Activated naive CD4-positive, alpha-beta T cell treated with anti-CD3 and anti-CD28 coated beads, Interleukin-2, amount 10 ng/mL, durations not matched to agents 7 days and 5 days (primary cell): ENCODE results near the gene FAM174C.
"Not testable (repeated sequence)": the region's sequence is repeated elsewhere in the genome, so short reads cannot be mapped to it uniquely, and the experiment has no call there.

Source experiments
- CTCF ChIA-PET: fragments of 350-600 bp; sonication (Branson Sonifier 250); formaldehyde crosslinking; loops from one replicate; lab custom pipeline; 2021; ENCODE audit warnings: antibody characterized with exemption; lab: Charles Lee
- DNase-seq: peaks from one replicate; pipeline ENCODE4 v3.0.0-alpha.2; 2020
- H3K27ac Mint-ChIP-seq: one replicate; pipeline ENCODE4 v1.8.0; 2021; ENCODE audit warnings: mild to moderate bottlenecking, moderate library complexity, mixed read lengths
- H3K27me3 Mint-ChIP-seq: one replicate; pipeline ENCODE4 v1.8.0; 2021; ENCODE audit warnings: mild to moderate bottlenecking, mixed read lengths
- H3K36me3 Mint-ChIP-seq: one replicate; pipeline ENCODE4 v1.8.0; 2021; ENCODE audit warnings: mixed read lengths
- H3K4me1 Mint-ChIP-seq: one replicate; pipeline ENCODE4 v1.8.0; 2021; ENCODE audit warnings: mixed read lengths
- H3K4me3 Mint-ChIP-seq: one replicate; pipeline ENCODE4 v1.8.0; 2021; ENCODE audit warnings: mild to moderate bottlenecking, moderate library complexity, mixed read lengths
- H3K9me3 Mint-ChIP-seq: one replicate; pipeline ENCODE4 v1.8.0; 2021; ENCODE audit warnings: mixed read lengths

FAM174C gene

DNA sequence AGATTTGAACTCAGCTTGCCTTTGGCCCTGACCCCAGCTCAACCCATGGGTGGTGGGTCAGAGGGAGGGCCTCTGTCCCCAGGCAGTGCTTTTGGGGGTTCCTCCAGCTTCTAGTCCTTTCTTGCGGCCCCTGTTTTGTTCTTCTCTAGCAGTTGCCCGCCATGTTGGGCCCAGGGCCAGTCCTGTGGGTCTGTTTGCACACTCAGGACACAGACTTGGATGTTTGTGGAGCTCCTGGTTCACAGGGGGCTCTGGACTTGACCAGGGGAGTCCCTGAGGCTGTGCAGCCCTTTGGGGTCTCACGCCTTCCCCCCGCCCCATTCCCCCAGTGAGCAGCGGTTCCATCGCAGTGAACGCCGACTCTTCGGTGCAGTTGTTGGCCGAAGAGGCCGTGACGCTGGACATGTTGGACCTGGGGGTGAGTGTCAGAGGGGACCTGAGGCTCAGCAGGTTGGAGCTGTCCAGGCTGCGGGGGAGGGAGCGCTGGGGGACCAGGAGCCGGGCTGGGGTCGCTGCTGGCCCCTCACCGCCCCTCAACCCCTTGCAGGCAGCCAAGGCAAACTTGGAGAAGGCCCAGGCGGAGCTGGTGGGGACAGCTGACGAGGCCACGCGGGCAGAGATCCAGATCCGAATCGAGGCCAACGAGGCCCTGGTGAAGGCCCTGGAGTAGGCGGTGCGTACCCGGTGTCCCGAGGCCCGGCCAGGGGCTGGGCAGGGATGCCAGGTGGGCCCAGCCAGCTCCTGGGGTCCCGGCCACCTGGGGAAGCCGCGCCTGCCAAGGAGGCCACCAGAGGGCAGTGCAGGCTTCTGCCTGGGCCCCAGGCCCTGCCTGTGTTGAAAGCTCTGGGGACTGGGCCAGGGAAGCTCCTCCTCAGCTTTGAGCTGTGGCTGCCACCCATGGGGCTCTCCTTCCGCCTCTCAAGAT is 31.3 kb upstream of the FAM174C start:
- H3K27me3 Mint-ChIP-seq, result peaks cover 15% of the 10 kb centered on the region
- CTCF ChIA-PET, result interaction anchor here (0.5 to 7.7 kb wide), 26 partner anchors 9 to 1816 kb away, joined by 3 to 295 read pairs (median 4); partner anchors contain the start of genes ABCA7, CIRBP, FAM174C and WDR18
- H3K9me3 Mint-ChIP-seq, result no peaks in the 10 kb centered on the region
- peak overlapping the region; percentile 15 for H3K4me3 Mint-ChIP-seq
- peak overlapping the region; percentile 84 for H3K27ac Mint-ChIP-seq
- DNase-seq, result peak; percentile 89
- H3K4me1 Mint-ChIP-seq, result peaks cover 40% of the 10 kb centered on the region
- peaks cover 5% of the 10 kb centered on the region for H3K36me3 Mint-ChIP-seq

DNA sequence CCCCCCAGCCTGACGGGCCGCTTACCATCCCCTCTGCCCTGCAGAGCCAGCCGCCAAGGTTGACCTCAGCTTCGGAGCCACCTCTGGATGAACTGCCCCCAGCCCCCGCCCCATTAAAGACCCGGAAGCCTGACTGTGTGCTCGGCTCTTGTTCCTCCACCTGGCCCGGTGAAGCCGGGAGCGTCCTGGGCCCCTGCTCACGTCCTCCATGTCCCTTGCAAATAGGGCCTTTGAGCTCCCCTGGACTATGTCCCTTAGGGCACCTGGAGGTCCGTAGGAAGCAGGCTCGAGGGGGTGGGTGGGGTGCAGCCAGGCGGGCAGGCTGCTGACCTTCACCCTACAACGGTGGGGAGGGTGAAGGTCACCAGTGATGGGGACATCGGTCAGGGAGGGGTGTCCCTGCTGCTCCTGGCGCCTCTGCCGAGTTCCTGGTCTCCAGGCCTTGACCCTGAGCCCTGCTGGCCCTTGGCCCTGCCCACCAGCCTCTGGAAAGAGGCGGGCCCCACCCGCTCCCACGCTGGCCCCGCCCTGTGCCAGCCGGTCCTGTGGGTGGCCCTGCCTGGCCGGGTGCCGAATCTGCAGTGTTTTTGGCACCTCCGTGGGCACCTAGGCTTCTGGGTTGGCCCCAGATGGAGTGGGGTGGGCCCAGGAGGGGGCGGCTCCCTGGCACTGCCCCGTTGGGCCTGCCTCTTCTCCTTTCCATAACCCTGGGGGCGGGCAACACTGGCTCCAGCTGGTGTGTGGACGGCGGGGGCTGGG is 30.5 kb upstream of the FAM174C start:
- H3K36me3 Mint-ChIP-seq, result peaks cover 6% of the 10 kb centered on the region
- H3K9me3 Mint-ChIP-seq, result no peaks in the 10 kb centered on the region
- H3K4me3 Mint-ChIP-seq, result peak overlapping the region; percentile 15
- peaks cover 36% of the 10 kb centered on the region for H3K4me1 Mint-ChIP-seq
- no peak for DNase-seq
- H3K27ac Mint-ChIP-seq, result peak overlapping the region; percentile 84
- CTCF ChIA-PET, result interaction anchor here (0.5 to 7.7 kb wide), 22 partner anchors 8 to 1815 kb away, joined by 3 to 295 read pairs (median 4); partner anchors contain the start of genes ABCA7, CIRBP, FAM174C and WDR18
- peaks cover 7% of the 10 kb centered on the region for H3K27me3 Mint-ChIP-seq

GRCh38 chr19:1245494-1246264 is 29.7 kb upstream of the FAM174C start:
- Mint-ChIP-seq H3K9me3 (no peaks in the 10 kb centered on the region), H3K27ac (no peak overlapping the region), H3K27me3 (peaks cover 5% of the 10 kb centered on the region), H3K4me3 (no peak overlapping the region), H3K4me1 (peaks cover 35% of the 10 kb centered on the region), H3K36me3 (peaks cover 6% of the 10 kb centered on the region)
- DNase-seq, result no peak
- CTCF ChIA-PET, result interaction anchor here (1.4 to 7.7 kb wide), 3 partner anchors 21 to 34 kb away, joined by 3 to 295 read pairs (median 10); partner anchors contain the start of gene CIRBP

- DNase-seq, H3K4me3 Mint-ChIP-seq, H3K9me3 Mint-ChIP-seq, H3K27me3 Mint-ChIP-seq: not testable (repeated sequence)
- Mint-ChIP-seq H3K4me1 (peaks cover 27% of the 10 kb centered on the region), H3K27ac (peak overlapping the region; percentile 49), H3K36me3 (peaks cover 10% of the 10 kb centered on the region)
- CTCF ChIA-PET, result interaction anchor here (7.7 kb wide), 1 partner anchor 20 kb away, joined by 295 read pairs; the partner anchor contains the start of gene CIRBP
Measured at GRCh38 chr19:1246265-1247087, 28.9 kb upstream of the FAM174C start.

- peaks cover 19% of the 10 kb centered on the region for H3K4me1 Mint-ChIP-seq
- H3K27me3 Mint-ChIP-seq, result no peaks in the 10 kb centered on the region
- CTCF ChIA-PET, result interaction anchor here (7.7 kb wide), 1 partner anchor 19 kb away, joined by 295 read pairs; the partner anchor contains the start of gene CIRBP
- no peak for DNase-seq
- peak overlapping the region; percentile 38 for H3K4me3 Mint-ChIP-seq
- H3K27ac Mint-ChIP-seq, result no peak overlapping the region
- H3K36me3 Mint-ChIP-seq, result peaks cover 15% of the 10 kb centered on the region
- no peaks in the 10 kb centered on the region for H3K9me3 Mint-ChIP-seq
Measured at GRCh38 chr19:1247748-1248138, 27.6 kb upstream of the FAM174C start.

DNA sequence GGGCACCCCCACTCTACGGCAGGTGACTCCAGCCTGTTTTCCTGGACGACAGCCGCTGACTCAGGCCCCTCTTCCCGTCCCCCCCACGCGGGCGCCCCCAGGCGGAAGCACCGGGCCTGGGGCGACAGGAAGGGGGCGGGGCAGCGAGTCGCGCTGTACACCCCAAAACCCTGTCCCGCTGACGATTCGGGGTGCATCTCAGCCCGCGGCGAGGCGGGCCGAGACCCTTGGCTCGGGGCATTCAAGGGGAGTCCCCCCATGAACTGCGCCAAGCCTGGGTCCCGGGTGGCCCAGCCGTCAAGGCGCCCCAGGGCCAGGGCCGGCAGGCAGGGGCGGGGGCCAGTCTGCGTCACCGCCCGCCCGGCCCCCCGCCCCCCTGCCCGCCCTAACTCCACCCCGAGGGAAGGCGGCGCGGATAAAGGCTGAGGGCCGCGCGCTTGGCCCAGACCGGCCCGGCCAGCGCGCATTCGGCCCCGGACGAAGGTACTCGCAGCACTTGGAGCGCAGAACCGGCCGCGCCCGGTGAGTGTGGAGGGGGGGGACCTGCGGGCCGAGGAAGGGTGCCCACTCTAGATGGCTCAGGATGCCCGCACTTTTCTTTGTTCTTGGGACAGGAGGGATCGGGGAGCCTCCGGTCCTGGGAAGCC is 27.1 kb upstream of the FAM174C start, which contains the start of gene MIDN:
MIDN (plus strand) TSS at position 445 of the 647 bp plus-strand sequence. CDS start 1,714 bp downstream, outside the sequence.
- peaks cover 15% of the 10 kb centered on the region for H3K36me3 Mint-ChIP-seq
- CTCF ChIA-PET, result no interaction called here

DNA sequence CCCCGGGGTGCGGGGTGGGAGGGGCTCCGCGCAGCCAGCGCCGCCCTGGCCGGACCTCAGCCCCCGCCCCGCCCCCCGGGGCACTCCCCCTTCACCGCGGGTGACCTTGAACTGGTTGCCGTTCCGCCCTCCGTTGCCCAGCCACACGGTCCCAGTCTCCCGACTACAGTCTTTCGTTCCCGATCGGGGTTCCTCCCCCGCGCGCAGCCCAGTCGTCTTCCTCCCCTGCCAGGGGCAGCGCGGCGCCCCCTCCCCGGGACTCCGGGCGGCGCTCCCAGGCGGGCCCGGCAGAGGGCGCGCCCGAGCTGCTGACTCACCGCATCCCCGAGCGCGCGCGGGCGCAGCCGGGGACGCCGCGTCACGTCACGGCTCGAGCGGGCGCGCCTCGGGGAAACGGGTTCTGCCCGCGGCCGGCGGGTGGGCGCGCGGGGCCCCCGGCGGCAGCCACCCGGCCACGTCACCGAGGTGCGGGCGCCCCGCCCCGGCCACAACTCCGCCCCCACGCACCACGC is 26.5 kb upstream of the FAM174C start:
- CTCF ChIA-PET, result interaction anchor here (0.6 to 0.7 kb wide), 2 partner anchors 18 to 20 kb away, joined by 3 to 5 read pairs; partner anchors contain the start of gene CIRBP
- peaks cover 19% of the 10 kb centered on the region for H3K36me3 Mint-ChIP-seq
- peak overlapping the region; percentile 77 for H3K4me3 Mint-ChIP-seq
- DNase-seq, result peak; percentile 82
- H3K27me3 Mint-ChIP-seq, result no peaks in the 10 kb centered on the region
- peaks cover 15% of the 10 kb centered on the region for H3K4me1 Mint-ChIP-seq
- peak overlapping the region; percentile 82 for H3K27ac Mint-ChIP-seq
- H3K9me3 Mint-ChIP-seq, result no peaks in the 10 kb centered on the region

More for the DNA sequence above, 27.1 kb upstream of the FAM174C start, which contains the start of gene MIDN:
- Mint-ChIP-seq H3K9me3 (no peaks in the 10 kb centered on the region), H3K4me1 (peaks cover 15% of the 10 kb centered on the region), H3K27ac (peak within 1 kb of the TSS; percentile 82), H3K27me3 (no peaks in the 10 kb centered on the region), H3K4me3 (peak within 1 kb of the TSS; percentile 77)
- DNase-seq, result peak; percentile 68

GRCh38 chr19:1249298-1249989 is 25.9 kb upstream of the FAM174C start:
- H3K9me3 Mint-ChIP-seq, result no peaks in the 10 kb centered on the region
- peak; percentile 96 for DNase-seq
- CTCF ChIA-PET, result interaction anchor here (0.6 to 0.7 kb wide), 2 partner anchors 17 to 19 kb away, joined by 3 to 5 read pairs; partner anchors contain the start of gene CIRBP
- H3K27ac Mint-ChIP-seq, result peak overlapping the region; percentile 90
- peaks cover 16% of the 10 kb centered on the region for H3K4me1 Mint-ChIP-seq
- peak overlapping the region; percentile 79 for H3K4me3 Mint-ChIP-seq
- H3K36me3 Mint-ChIP-seq, result peaks cover 19% of the 10 kb centered on the region
- H3K27me3 Mint-ChIP-seq, result no peaks in the 10 kb centered on the region

DNA sequence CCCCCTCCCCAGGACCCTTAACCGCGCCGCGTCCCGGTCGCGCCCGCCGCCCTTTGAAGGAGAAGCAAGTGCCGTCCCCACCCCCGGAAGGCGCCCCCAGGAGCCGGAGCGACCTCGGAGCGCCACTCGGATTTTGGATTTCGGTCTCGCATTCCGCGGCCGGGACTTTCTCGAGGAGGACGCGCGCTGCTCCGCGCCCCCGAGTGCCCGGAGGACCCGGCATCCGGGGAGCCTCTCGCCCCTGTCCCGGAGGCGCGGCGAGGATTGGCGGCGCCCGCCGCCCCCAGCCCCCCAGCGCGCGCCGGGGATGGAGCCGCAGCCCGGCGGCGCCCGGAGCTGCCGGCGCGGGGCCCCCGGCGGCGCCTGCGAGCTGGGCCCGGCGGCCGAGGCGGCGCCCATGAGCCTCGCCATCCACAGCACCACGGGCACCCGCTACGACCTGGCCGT is 25.3 kb upstream of the FAM174C start:
- H3K27ac Mint-ChIP-seq, result peak overlapping the region; percentile 90
- H3K27me3 Mint-ChIP-seq, result no peaks in the 10 kb centered on the region
- peaks cover 23% of the 10 kb centered on the region for H3K36me3 Mint-ChIP-seq
- H3K4me1 Mint-ChIP-seq, result peaks cover 18% of the 10 kb centered on the region
- CTCF ChIA-PET, result no interaction called here
- H3K9me3 Mint-ChIP-seq, result no peaks in the 10 kb centered on the region
- H3K4me3 Mint-ChIP-seq, result peak overlapping the region; percentile 79
- no peak for DNase-seq

- DNase-seq, result peak; percentile 74
- Mint-ChIP-seq H3K27me3 (no peaks in the 10 kb centered on the region), H3K27ac (peak overlapping the region; percentile 95), H3K4me1 (peaks cover 21% of the 10 kb centered on the region), H3K9me3 (no peaks in the 10 kb centered on the region), H3K36me3 (peaks cover 26% of the 10 kb centered on the region), H3K4me3 (peak overlapping the region; percentile 95)
- CTCF ChIA-PET, result interaction anchor here (0.9 kb wide), 1 partner anchor 15 kb away, joined by 3 read pairs; no protein-coding TSS in a partner anchor
Measured at GRCh38 chr19:1250437-1251260, 24.7 kb upstream of the FAM174C start.
